Vagina (tissue), 2 donors: ENCODE data around the gene MRPS31.

Experiments used
- POLR2A ChIP-seq, 2 donors: fragments of 450-650 bp; IDR thresholded peaks; one replicate each; pipeline ENCODE4 v1.6.1; 2017; ENCODE audit warnings: antibody characterized with exemption in 2 of 2, mild to moderate bottlenecking in 2 of 2, moderate library complexity in 2 of 2
- POLR2AphosphoS5 ChIP-seq, 2 donors: sonication (generic); formaldehyde crosslinking; IDR thresholded peaks; one replicate each; pipeline ENCODE4 v1.9.0; 2017; ENCODE audit warnings: antibody characterized with exemption in 2 of 2, mild to moderate bottlenecking in 2 of 2, low read depth in 1 of 2; ENCODE audit not compliant: insufficient read depth in 1 of 2
- TF ChIP-seq, protein P1 (sequence below), 3 experiments: fragments of 450-650 bp in 2 of 3; fragments of 200-600 bp in 1 of 3; sonication (generic) in 1 of 3; IDR thresholded peaks; one replicate each; pipeline ENCODE4 v1.5.1; 2017 to 2019; ENCODE audit warnings: antibody characterized with exemption in 3 of 3, mild to moderate bottlenecking in 2 of 3, moderate library complexity in 2 of 3

DNA sequence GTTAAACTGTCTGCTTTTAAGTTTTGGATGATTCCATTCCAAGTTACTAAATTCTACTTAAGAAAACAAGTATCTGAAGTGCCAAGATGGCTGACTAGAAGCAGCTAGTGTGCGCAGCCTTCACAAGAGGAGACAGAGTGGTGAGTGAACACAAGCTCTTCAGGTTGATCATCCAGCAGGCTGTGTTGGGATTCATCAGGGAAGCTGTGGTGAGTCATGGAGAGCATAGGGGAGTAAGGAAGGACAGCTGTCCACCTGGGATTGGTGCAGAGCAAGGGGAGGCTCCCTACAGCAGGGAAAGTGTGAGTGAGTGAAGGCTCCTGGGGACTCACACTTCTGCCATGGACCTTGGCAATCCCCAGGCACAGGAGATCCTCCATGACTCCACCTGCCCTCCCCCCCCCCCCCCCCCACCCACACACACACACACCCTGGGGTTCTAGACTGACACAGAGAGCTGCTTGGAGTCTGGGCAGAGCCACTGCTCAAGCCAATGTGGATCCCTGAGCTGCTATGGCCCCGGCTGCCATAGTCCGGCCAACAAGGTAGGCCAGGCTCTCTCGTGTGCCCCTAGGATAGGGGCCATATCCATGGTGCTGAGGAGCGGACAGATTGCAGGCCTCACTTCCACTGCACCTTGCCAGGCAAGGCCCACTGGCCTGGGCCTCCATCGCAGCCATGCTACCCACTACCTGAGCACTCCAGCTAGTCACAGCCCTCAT lies 41.9 kb upstream of the MRPS31 start:
- TF ChIP-seq, protein P1, sequence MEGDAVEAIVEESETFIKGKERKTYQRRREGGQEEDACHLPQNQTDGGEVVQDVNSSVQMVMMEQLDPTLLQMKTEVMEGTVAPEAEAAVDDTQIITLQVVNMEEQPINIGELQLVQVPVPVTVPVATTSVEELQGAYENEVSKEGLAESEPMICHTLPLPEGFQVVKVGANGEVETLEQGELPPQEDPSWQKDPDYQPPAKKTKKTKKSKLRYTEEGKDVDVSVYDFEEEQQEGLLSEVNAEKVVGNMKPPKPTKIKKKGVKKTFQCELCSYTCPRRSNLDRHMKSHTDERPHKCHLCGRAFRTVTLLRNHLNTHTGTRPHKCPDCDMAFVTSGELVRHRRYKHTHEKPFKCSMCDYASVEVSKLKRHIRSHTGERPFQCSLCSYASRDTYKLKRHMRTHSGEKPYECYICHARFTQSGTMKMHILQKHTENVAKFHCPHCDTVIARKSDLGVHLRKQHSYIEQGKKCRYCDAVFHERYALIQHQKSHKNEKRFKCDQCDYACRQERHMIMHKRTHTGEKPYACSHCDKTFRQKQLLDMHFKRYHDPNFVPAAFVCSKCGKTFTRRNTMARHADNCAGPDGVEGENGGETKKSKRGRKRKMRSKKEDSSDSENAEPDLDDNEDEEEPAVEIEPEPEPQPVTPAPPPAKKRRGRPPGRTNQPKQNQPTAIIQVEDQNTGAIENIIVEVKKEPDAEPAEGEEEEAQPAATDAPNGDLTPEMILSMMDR (IDR thresholded peaks at IDR 0.05), result no peak
- TF ChIP-seq POLR2A (IDR thresholded peaks at IDR 0.05), result no peak
- TF ChIP-seq POLR2AphosphoS5 (IDR thresholded peaks at IDR 0.05; ENCODE audit: insufficient read depth in 1 of 2, low read depth in 1 of 2), result no peak
